ENCODE results near the gene BTBD1. TPM values are rescaled to one million over a fixed set of nuclear protein-coding genes. Genes with fewer than 3 reads are reported as not detected.

The BTBD1 gene
- total RNA-seq, 1 experiment from 2014 or later, result 83.9 TPM

GRCh38 chr15:83114856-83115255 is 47.8 kb upstream of the BTBD1 start:
- Histone ChIP-seq H3K27me3 (ENCODE audit: low read length) (no peaks in the 10 kb centered on the region), H2AFZ (ENCODE audit: low read length) (no peak overlapping the region), H3K9me2 (replicated peaks; ENCODE audit: low read length) (no peaks in the 10 kb centered on the region), H3K4me3 (ENCODE audit: low read length) (no peak overlapping the region), H3F3A (ENCODE audit: low read length, unreplicated experiment) (no peaks in the 10 kb centered on the region), H3K9ac (ENCODE audit: low read length) (no peak overlapping the region), H4K20me1 (ENCODE audit: low read length) (no peaks in the 10 kb centered on the region), H3K27ac (ENCODE audit: low read length) (no peak overlapping the region), H3K4me1 (ENCODE audit: insufficient read depth, low read length) (no peaks in the 10 kb centered on the region), H3K79me2 (ENCODE audit: low read length) (no peaks in the 10 kb centered on the region), H3K36me3 (ENCODE audit: low read depth, low read length) (no peaks in the 10 kb centered on the region), H3K9me3 (ENCODE audit: low read length) (no peaks in the 10 kb centered on the region), H3K4me2 (ENCODE audit: low read length) (no peak overlapping the region)
- intact Hi-C loops (cut with micrococcal nuclease), result no loop called here
- TF ChIP-seq CTCF (conservative IDR thresholded peaks at IDR 0.05; ENCODE audit: low read depth, low read length) (no peak), EZH2 (IDR thresholded peaks at IDR 0.05; ENCODE audit: low read length, unreplicated experiment) (no peak), EZH2phosphoT487 (IDR thresholded peaks at IDR 0.05; ENCODE audit: borderline replicate concordance, low read length) (no peak)
- ChIA-PET POLR2A (ENCODE audit: unreplicated experiment) (no interaction called here), CTCF (no interaction called here)
- DNase-seq (no peak), ATAC-seq (no peak)
- no TSS peak for BruUV-seq (replicated peaks)

DNA sequence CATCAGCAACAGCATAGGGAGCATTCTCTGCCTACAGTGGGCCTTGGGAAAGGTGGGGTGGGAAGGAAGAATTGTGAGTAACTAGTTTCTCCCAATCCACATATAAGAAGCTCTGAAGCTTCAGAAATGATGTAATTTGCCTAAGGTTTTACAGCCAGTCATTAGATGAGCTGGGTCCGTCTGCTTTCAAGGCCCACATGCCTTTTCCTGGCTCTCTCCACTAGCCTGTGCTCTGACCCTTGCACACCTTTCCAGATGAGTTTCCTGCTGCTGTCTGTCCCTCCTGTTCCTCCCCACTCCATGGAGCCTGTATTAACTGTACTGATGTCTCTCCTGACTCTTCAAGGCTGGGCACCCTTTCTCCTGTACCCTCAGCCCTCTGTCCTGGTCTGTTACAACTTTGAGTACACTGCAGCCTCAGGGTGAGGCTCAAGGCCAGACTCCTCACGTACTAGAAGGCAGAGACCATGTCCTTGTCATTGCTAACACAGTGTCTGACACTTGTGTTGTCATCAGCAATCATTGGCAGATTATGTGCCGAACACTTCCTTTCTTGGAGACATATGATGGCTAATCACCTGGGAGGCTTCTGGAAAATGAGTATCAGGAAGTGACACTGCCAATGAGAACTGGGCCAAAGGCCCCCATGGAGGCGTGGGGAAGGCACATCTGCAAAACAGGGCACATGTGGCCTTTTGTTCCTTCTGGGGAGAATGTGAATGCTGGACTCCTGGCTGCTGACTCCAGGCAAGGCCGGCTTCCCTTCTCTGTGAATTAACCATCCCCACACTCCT is 47.0 kb upstream of the BTBD1 start:
- intact Hi-C loops (cut with micrococcal nuclease), result no loop called here

More for the DNA sequence above, 47.0 kb upstream of the BTBD1 start:
- no peaks in the 10 kb centered on the region for H3F3A ChIP-seq (ENCODE audit: low read length, unreplicated experiment)
- TF ChIP-seq CTCF (conservative IDR thresholded peaks at IDR 0.05; ENCODE audit: low read depth, low read length) (no peak), EZH2 (IDR thresholded peaks at IDR 0.05; ENCODE audit: low read length, unreplicated experiment) (no peak), EZH2phosphoT487 (IDR thresholded peaks at IDR 0.05; ENCODE audit: borderline replicate concordance, low read length) (no peak)
- H4K20me1 ChIP-seq (ENCODE audit: low read length), result no peaks in the 10 kb centered on the region
- H3K9me2 ChIP-seq (replicated peaks; ENCODE audit: low read length), result no peaks in the 10 kb centered on the region
- no TSS peak for BruUV-seq (replicated peaks)
- H3K4me3 ChIP-seq (ENCODE audit: low read length), result no peak overlapping the region
- H3K4me1 ChIP-seq (ENCODE audit: insufficient read depth, low read length), result no peaks in the 10 kb centered on the region
- H3K4me2 ChIP-seq (ENCODE audit: low read length), result no peak overlapping the region
- no peaks in the 10 kb centered on the region for H3K36me3 ChIP-seq (ENCODE audit: low read depth, low read length)
- POLR2A ChIA-PET (ENCODE audit: unreplicated experiment), result no interaction called here
- H3K27me3 ChIP-seq (ENCODE audit: low read length), result no peaks in the 10 kb centered on the region
- H3K9ac ChIP-seq (ENCODE audit: low read length), result no peak overlapping the region
- no peak overlapping the region for H3K27ac ChIP-seq (ENCODE audit: low read length)
- ATAC-seq (no peak), DNase-seq (no peak)
- CTCF ChIA-PET, result no interaction called here
- no peak overlapping the region for H2AFZ ChIP-seq (ENCODE audit: low read length)
- no peaks in the 10 kb centered on the region for H3K79me2 ChIP-seq (ENCODE audit: low read length)
- no peaks in the 10 kb centered on the region for H3K9me3 ChIP-seq (ENCODE audit: low read length)
